ENCODE data around the gene ZCCHC7.
"Not testable (repeated sequence)": the region's sequence is repeated elsewhere in the genome, so short reads cannot be mapped to it uniquely, and the experiment has no call there.

ZCCHC7 gene

GRCh38 chr9:37190739-37191138 lies 70.4 kb downstream of the ZCCHC7 start:
- H2BK12ac ChIP-seq (ENCODE audit: low read length); H2BK5ac ChIP-seq (ENCODE audit: low read depth, low read length, poor library complexity); H3K18ac ChIP-seq (ENCODE audit: low read length); H2AFZ ChIP-seq (ENCODE audit: insufficient read depth, low read length, poor library complexity); H2AK5ac ChIP-seq (ENCODE audit: low read length); H3K27ac ChIP-seq (ENCODE audit: low read depth, low read length); H3K79me1 ChIP-seq (ENCODE audit: low read length); H3K9me3 ChIP-seq (ENCODE audit: insufficient read depth, low read depth, low read length); H3K9ac ChIP-seq (ENCODE audit: low read length); H4K91ac ChIP-seq (ENCODE audit: low read depth, low read length); H3K4ac ChIP-seq (ENCODE audit: low read depth, low read length); H3K23ac ChIP-seq (ENCODE audit: low read length); H3K36me3 ChIP-seq (ENCODE audit: control insufficient read depth in 1 of 2, insufficient read depth in 2 of 2, low read length in 2 of 2); H3K4me3 ChIP-seq (ENCODE audit: low read depth, low read length); DNase-seq; H4K8ac ChIP-seq (ENCODE audit: low read depth, low read length); H3K4me2 ChIP-seq (ENCODE audit: low read length); H3K14ac ChIP-seq (ENCODE audit: low read length); H3K27me3 ChIP-seq (ENCODE audit: insufficient read depth, low read length); H3K79me2 ChIP-seq (ENCODE audit: control insufficient read depth, insufficient read depth, low read length, poor library complexity); H4K12ac ChIP-seq (ENCODE audit: low read depth, low read length); H3K4me1 ChIP-seq (ENCODE audit: control insufficient read depth in 1 of 2, insufficient read depth in 2 of 2, low read length in 2 of 2); H2BK120ac ChIP-seq (ENCODE audit: insufficient read depth, low read length, poor library complexity): not testable (repeated sequence)
- WGBS (ENCODE audit: extremely low coverage, insufficient coverage, insufficient read length) = no CpG with 5 or more reads among the region's 13 CpGs

- no CpG with 5 or more reads among the region's 4 CpGs for WGBS (ENCODE audit: extremely low coverage, insufficient coverage, insufficient read length)
- Histone ChIP-seq H4K12ac (ENCODE audit: low read depth, low read length) (no peak overlapping the region), H3K4ac (ENCODE audit: low read depth, low read length) (no peak overlapping the region), H3K9ac (ENCODE audit: low read length) (no peak overlapping the region), H2BK5ac (ENCODE audit: low read depth, low read length, poor library complexity) (no peak overlapping the region), H3K79me1 (ENCODE audit: low read length) (no peaks in the 10 kb centered on the region), H2AFZ (ENCODE audit: insufficient read depth, low read length, poor library complexity) (no peak overlapping the region), H3K23ac (ENCODE audit: low read length) (no peak overlapping the region), H3K4me1 (ENCODE audit: control insufficient read depth in 1 of 2, insufficient read depth in 2 of 2, low read length in 2 of 2) (no peaks in the 10 kb centered on the region), H3K14ac (ENCODE audit: low read length) (no peak overlapping the region), H2BK12ac (ENCODE audit: low read length) (no peak overlapping the region), H3K9me3 (ENCODE audit: insufficient read depth, low read depth, low read length) (no peaks in the 10 kb centered on the region), H3K27ac (ENCODE audit: low read depth, low read length) (no peak overlapping the region), H3K27me3 (ENCODE audit: insufficient read depth, low read length) (no peaks in the 10 kb centered on the region), H2AK5ac (ENCODE audit: low read length) (no peak overlapping the region), H4K91ac (ENCODE audit: low read depth, low read length) (no peak overlapping the region), H3K4me2 (ENCODE audit: low read length) (no peak overlapping the region), H3K36me3 (ENCODE audit: control insufficient read depth in 1 of 2, insufficient read depth in 2 of 2, low read length in 2 of 2) (peaks cover 2 to 3% of the 10 kb centered on the region in 2 experiments), H2BK120ac (ENCODE audit: insufficient read depth, low read length, poor library complexity) (no peak overlapping the region), H3K79me2 (ENCODE audit: control insufficient read depth, insufficient read depth, low read length, poor library complexity) (no peaks in the 10 kb centered on the region), H4K8ac (ENCODE audit: low read depth, low read length) (no peak overlapping the region), H3K4me3 (ENCODE audit: low read depth, low read length) (no peak overlapping the region), H3K18ac (ENCODE audit: low read length) (no peak overlapping the region)
- no peak for DNase-seq
These were observed 71.2 kb downstream of the ZCCHC7 start for GRCh38 chr9:37191403-37192089.

GRCh38 chr9:37192803-37193202 lies 72.4 kb downstream of the ZCCHC7 start:
- Histone ChIP-seq H4K91ac (ENCODE audit: low read depth, low read length) (no peak overlapping the region), H4K8ac (ENCODE audit: low read depth, low read length) (no peak overlapping the region), H4K12ac (ENCODE audit: low read depth, low read length) (no peak overlapping the region), H3K36me3 (ENCODE audit: control insufficient read depth in 1 of 2, insufficient read depth in 2 of 2, low read length in 2 of 2) (peaks cover 2 to 3% of the 10 kb centered on the region in 2 experiments), H3K4me3 (ENCODE audit: low read depth, low read length) (no peak overlapping the region), H2BK12ac (ENCODE audit: low read length) (no peak overlapping the region), H3K14ac (ENCODE audit: low read length) (no peak overlapping the region), H2AK5ac (ENCODE audit: low read length) (no peak overlapping the region), H3K27ac (ENCODE audit: low read depth, low read length) (no peak overlapping the region), H3K18ac (ENCODE audit: low read length) (no peak overlapping the region), H3K9ac (ENCODE audit: low read length) (no peak overlapping the region), H2BK5ac (ENCODE audit: low read depth, low read length, poor library complexity) (no peak overlapping the region), H3K27me3 (ENCODE audit: insufficient read depth, low read length) (no peaks in the 10 kb centered on the region), H3K4me1 (ENCODE audit: control insufficient read depth in 1 of 2, insufficient read depth in 2 of 2, low read length in 2 of 2) (no peaks in the 10 kb centered on the region), H3K4me2 (ENCODE audit: low read length) (no peak overlapping the region), H2AFZ (ENCODE audit: insufficient read depth, low read length, poor library complexity) (no peak overlapping the region), H3K79me1 (ENCODE audit: low read length) (no peaks in the 10 kb centered on the region), H2BK120ac (ENCODE audit: insufficient read depth, low read length, poor library complexity) (no peak overlapping the region), H3K4ac (ENCODE audit: low read depth, low read length) (no peak overlapping the region), H3K9me3 (ENCODE audit: insufficient read depth, low read depth, low read length) (no peaks in the 10 kb centered on the region), H3K79me2 (ENCODE audit: control insufficient read depth, insufficient read depth, low read length, poor library complexity) (no peaks in the 10 kb centered on the region), H3K23ac (ENCODE audit: low read length) (no peak overlapping the region)
- DNase-seq = no peak

- H3K18ac ChIP-seq (ENCODE audit: low read length) = no peak overlapping the region
- no CpG with 5 or more reads among the region's 4 CpGs for WGBS (ENCODE audit: extremely low coverage, insufficient coverage, insufficient read length)
These were observed 77.0 kb downstream of the ZCCHC7 start for GRCh38 chr9:37197158-37198038.

More at GRCh38 chr9:37197158-37198038, 77.0 kb downstream of the ZCCHC7 start:
- Histone ChIP-seq H3K4ac (ENCODE audit: low read depth, low read length) (no peak overlapping the region), H3K27ac (ENCODE audit: low read depth, low read length) (no peak overlapping the region), H2BK5ac (ENCODE audit: low read depth, low read length, poor library complexity) (no peak overlapping the region), H3K4me3 (ENCODE audit: low read depth, low read length) (no peak overlapping the region), H2BK120ac (ENCODE audit: insufficient read depth, low read length, poor library complexity) (no peak overlapping the region), H3K9ac (ENCODE audit: low read length) (no peak overlapping the region), H4K8ac (ENCODE audit: low read depth, low read length) (no peak overlapping the region), H3K23ac (ENCODE audit: low read length) (no peak overlapping the region), H2AFZ (ENCODE audit: insufficient read depth, low read length, poor library complexity) (no peak overlapping the region), H2BK12ac (ENCODE audit: low read length) (no peak overlapping the region), H3K4me2 (ENCODE audit: low read length) (no peak overlapping the region), H3K79me1 (ENCODE audit: low read length) (no peaks in the 10 kb centered on the region), H3K36me3 (ENCODE audit: control insufficient read depth in 1 of 2, insufficient read depth in 2 of 2, low read length in 2 of 2) (no peaks in the 10 kb centered on the region), H3K79me2 (ENCODE audit: control insufficient read depth, insufficient read depth, low read length, poor library complexity) (no peaks in the 10 kb centered on the region), H4K91ac (ENCODE audit: low read depth, low read length) (no peak overlapping the region), H3K9me3 (ENCODE audit: insufficient read depth, low read depth, low read length) (no peaks in the 10 kb centered on the region), H3K27me3 (ENCODE audit: insufficient read depth, low read length) (no peaks in the 10 kb centered on the region), H4K12ac (ENCODE audit: low read depth, low read length) (no peak overlapping the region), H3K14ac (ENCODE audit: low read length) (no peak overlapping the region), H3K4me1 (ENCODE audit: control insufficient read depth in 1 of 2, insufficient read depth in 2 of 2, low read length in 2 of 2) (peaks cover 0 to 2% of the 10 kb centered on the region in 2 experiments), H2AK5ac (ENCODE audit: low read length) (no peak overlapping the region)
- DNase-seq = peak in 1 of 2 donors; percentile 14

Measured in trophoblast cell (in vitro differentiated cells and primary cell).